Stimulated activated CD8-positive, alpha-beta memory T cell treated with anti-CD3 and anti-CD28 coated beads, Interleukin-7, amount 100 ng/mL, for 24 hours (primary cell): ENCODE measurements around the gene FSTL3.

ENCODE experiments used
- DNase-seq: peaks from one replicate; pipeline ENCODE4 v3.0.0-alpha.2; 2020; ENCODE audit warnings: low read depth

FSTL3 gene

GRCh38 chr19:645912-646778 is 30.0 kb upstream of the FSTL3 start:
- no peak for DNase-seq

DNA sequence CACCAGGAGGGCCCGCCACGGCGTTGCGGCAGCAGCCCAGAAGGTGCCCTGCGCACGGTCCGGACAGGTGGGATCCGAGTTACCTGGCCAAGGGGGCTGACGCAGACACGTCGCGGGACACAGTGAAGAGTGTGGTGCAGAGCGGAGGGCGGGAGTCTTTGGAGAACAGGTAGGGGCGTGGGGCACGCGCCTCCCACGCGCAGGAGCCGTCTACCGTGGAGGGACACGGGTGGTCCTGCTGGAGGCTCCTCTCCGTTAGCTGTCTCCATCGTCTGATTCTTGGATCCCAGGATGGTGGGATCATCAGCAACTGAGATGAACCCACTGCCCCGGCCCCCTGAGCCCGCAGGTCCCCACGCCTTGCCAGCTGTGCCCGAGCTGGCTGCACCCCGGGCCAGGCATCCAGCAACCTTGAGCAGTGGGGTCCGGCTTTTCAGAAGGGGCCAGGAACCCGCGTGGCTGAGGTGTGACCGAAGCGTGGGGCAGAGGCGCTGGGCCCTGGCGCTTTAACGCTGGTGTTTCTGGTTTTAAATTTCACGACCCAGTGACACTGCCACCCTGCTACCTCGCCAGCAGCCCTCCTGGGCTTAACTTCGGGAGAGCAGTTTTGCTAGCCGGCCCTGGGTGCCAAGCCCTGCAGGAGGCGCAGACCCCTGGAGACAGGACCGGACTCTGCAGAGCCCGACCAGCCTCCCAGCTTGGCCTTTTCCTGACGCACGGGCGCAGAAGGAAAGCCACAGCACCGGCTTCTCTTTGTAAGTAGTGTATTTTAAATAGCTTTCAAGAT is 29.2 kb upstream of the FSTL3 start:
- no peak for DNase-seq

DNA sequence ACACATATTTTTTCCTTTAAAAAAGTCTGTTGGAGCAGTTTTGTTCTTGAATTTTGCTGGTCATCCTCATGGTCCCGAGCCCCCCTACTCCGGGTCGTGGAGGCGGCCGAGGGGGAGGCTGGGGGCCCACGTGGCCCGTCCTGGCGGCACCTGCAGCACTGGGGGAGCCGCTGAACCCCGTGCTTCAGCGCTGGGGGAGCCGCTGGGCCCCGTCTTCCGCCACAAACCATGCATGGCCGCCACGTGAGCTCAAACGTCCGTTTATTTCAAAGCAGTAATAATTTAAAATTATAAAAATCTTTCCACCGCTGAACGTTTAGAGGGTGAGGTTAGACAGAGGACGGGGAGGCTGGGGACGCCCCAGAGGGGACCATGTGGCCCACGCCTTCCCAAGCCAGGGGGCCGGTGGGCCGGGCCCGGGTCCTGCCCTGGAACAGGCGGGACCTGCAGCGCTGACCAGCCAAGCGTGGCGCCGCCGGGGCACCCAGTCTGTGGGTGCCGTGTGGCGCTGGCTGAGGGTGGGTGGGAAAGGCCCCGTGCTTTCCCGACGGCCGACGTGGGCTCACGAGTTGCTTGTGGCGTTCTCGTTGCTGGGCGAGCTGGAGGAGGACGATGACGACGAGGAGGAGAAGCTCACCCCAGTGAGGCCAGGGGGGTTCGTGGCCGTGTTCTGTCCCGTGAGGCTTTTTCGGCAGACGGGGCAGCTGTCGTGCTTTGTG is 28.5 kb upstream of the FSTL3 start:
- no peak for DNase-seq

DNA sequence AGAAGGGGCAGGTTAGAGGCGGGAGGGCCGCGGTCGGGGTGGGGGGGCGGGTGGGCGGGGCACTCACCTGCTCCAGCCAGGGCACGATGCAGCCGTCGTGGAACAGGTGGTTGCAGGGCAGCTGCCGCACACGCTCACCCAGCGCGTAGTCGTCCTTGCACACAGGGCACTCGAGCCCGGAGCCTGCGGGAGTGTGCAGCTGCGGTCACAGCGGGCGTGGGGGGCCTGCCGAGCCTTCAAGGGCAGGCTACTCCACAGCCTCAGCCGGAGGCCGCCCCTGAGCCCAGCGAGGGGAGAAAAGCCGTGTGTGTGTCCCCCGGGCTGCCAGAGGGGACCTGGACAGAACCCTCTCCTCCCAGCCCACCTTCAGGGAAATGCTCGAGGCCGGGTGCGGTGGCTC is 27.9 kb upstream of the FSTL3 start:
- no peak for DNase-seq

GRCh38 chr19:648904-649801 is 27.0 kb upstream of the FSTL3 start:
- no peak for DNase-seq

DNA sequence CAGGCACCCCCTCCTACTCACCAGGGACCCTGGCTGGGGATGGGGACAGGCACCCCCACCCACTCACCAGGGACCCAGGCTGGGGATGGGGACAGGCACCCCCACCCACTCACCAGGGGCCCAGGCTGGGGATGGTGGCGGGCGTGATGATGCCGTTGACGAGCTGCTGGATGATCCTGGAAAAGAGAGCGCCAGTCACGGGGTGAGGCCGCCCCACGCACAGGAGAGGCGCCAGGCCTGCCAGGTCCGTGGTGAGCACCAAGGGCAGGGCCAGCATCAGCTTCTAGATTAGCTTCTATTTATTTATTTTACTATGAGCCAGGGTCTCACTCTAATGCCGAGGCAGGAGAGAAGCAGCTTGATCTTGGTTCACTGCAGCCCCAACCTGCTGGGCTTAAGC is 26.1 kb upstream of the FSTL3 start:
- no peak for DNase-seq

DNA sequence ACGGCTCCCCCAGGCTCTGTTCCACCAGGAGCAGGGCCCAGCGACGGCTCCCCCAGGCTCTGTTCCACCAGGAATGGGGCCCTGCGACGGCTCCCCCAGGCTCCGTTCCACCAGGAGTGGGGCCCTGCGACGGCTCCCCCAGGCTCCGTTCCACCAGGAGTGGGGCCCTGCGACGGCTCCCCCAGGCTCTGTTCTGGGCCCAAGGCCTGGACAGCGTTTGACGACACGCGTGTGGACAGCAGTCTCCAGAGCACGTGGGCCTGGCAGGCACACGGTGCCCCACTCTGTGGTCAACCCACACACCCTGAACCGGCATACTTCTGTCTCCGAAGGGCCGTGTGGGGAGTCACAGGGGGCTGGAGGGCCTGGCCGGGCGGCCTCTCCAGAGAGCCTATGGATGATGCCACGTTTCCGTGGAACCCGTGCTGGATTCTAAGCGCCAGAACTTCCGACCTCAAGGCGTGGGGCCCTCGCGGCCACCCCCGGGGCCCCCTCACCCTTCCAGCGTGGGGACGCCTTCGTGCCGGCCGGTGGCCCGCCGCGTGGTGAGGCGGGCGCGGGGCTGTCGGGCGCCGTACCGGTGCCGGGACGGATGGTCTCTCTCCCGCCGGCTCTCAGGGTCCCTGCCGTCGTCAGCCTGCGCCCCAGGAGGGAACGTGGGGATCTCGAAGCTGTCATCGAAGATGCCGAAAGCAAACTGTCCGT is 24.9 kb upstream of the FSTL3 start:
- DNase-seq, result no peak

DNA sequence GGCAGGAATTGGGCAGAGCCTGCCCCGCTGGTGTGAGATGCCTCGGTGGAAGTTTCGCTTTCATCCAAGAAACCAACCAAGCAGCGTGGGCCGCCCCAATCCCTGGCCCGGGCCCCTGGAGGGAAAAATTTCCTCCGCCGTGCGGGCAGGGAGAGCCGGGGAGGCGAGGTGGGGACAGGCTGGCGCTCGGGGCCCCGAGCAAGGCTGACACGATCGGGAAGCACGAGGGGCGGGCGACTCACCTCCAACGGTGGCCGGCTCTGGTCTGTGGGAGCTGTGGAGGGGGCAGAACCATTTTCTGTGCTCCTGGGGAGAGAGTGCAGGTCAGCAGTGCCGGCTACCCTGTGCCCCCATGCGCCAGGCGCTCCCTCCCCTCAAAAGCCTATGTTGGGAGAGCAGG is 24.2 kb upstream of the FSTL3 start:
- no peak for DNase-seq

GRCh38 chr19:652467-653389 is 23.5 kb upstream of the FSTL3 start:
- DNase-seq, result no peak

GRCh38 chr19:653425-653824 is 22.8 kb upstream of the FSTL3 start:
- DNase-seq, result no peak

DNA sequence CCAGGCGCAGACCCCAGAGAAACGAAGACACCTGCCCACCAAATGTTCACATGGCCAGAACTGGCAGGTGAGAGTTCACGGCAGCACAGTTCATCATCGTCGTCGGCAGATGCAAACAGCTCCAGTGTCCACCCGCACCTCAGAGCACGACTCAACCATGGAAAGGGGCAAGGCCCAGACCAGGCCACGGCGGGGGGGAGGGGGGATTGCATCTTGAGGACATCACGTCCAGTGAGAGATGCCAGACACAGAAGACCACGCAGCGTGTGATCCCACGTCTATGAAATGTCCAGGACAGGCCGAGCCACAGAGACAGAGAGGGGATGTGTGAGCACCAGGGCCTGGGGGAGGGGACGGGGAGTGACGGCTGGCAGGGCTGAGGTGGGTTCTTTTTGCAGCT is 20.5 kb upstream of the FSTL3 start:
- DNase-seq, result no peak

GRCh38 chr19:656751-657559 is 19.2 kb upstream of the FSTL3 start:
- DNase-seq, result no peak

GRCh38 chr19:657611-658010 is 18.6 kb upstream of the FSTL3 start:
- no peak for DNase-seq

- no peak for DNase-seq
Observed at GRCh38 chr19:658059-658839, 17.9 kb upstream of the FSTL3 start.

- no peak for DNase-seq
Observed at GRCh38 chr19:658916-659839, 17.0 kb upstream of the FSTL3 start.

DNA sequence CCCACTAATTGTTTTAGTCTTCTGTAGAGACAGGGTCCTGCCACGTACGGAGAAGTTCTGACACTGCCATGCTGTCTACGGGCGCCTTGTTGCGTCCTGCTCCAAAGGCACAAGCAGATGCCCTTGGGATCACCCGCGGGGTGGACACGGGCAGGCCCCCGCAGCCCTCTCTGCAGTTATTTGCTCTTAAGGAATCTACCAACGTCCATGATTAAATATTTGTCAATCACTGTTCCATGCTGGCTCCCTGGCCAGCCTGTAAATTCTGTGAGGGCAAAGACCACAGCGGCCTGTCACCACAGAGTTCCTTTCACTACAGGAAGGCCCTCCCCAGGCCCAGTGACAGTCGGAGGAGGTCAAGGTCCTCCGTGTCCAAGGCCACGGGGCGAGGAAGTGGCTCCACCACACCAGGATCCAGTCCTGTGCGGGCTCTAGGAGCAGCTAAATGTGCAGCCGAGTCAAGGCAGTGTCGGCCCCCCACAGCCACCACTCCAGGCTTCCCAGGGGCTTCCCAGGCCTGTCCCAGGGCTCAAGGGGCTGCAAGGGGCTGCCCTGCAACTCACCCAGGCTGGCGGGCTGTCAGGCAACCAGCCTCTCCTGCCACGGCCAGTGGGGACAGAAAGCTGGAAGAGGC is 15.3 kb upstream of the FSTL3 start:
- no peak for DNase-seq
